AG08395 (cell line): ENCODE data around the gene PLEKHH2.
"Not testable (repeated sequence)": the region's sequence is repeated elsewhere in the genome, so short reads cannot be mapped to it uniquely, and the experiment has no call there.

Experiments used
- DNase-seq: peaks from one replicate; pipeline ENCODE4 v3.0.0; 2012; ENCODE audit warnings: mixed read lengths, low spot score

The PLEKHH2 gene

GRCh38 chr2:43717322-43717721 is 80.3 kb downstream of the PLEKHH2 start:
- no peak for DNase-seq

- no peak for DNase-seq
Observed at GRCh38 chr2:43718530-43719124, 81.6 kb downstream of the PLEKHH2 start.

- no peak for DNase-seq
Observed at GRCh38 chr2:43724728-43725526, 87.9 kb downstream of the PLEKHH2 start.

- no peak for DNase-seq
Observed at GRCh38 chr2:43725711-43726246, 88.7 kb downstream of the PLEKHH2 start.

GRCh38 chr2:43726961-43727633 is 90.0 kb downstream of the PLEKHH2 start:
- DNase-seq: not testable (repeated sequence)

- DNase-seq: no peak
Observed at GRCh38 chr2:43727634-43728014, 90.6 kb downstream of the PLEKHH2 start.

- DNase-seq: no peak
Observed at GRCh38 chr2:43729491-43730174, 92.6 kb downstream of the PLEKHH2 start.

GRCh38 chr2:43731211-43731610 is 94.2 kb downstream of the PLEKHH2 start:
- DNase-seq: no peak

GRCh38 chr2:43736637-43737036 is 99.6 kb downstream of the PLEKHH2 start:
- DNase-seq: no peak

- DNase-seq: peak; percentile 78
Observed at GRCh38 chr2:43737097-43737854, 100.2 kb downstream of the PLEKHH2 start.

- no peak for DNase-seq
Observed at GRCh38 chr2:43737855-43738254, 100.8 kb downstream of the PLEKHH2 start.

- DNase-seq: no peak
Observed at GRCh38 chr2:43738257-43738656, 101.2 kb downstream of the PLEKHH2 start.

- no peak for DNase-seq
Observed at GRCh38 chr2:43743706-43744105, 106.6 kb downstream of the PLEKHH2 start.

GRCh38 chr2:43745457-43745856 is 108.4 kb downstream of the PLEKHH2 start:
- peak; percentile 40 for DNase-seq

- DNase-seq: no peak
Observed at GRCh38 chr2:43748333-43748732, 111.3 kb downstream of the PLEKHH2 start.

- no peak for DNase-seq
Observed at GRCh38 chr2:43749583-43749982, 112.5 kb downstream of the PLEKHH2 start.

- no peak for DNase-seq
Observed at GRCh38 chr2:43751476-43751990, 114.5 kb downstream of the PLEKHH2 start.

GRCh38 chr2:43752302-43752701 is 115.2 kb downstream of the PLEKHH2 start:
- no peak for DNase-seq

GRCh38 chr2:43754180-43754579 is 117.1 kb downstream of the PLEKHH2 start:
- no peak for DNase-seq

- DNase-seq: peak; percentile 56
Observed at GRCh38 chr2:43758739-43759138, 121.7 kb downstream of the PLEKHH2 start.

GRCh38 chr2:43759195-43759594 is 122.1 kb downstream of the PLEKHH2 start:
- peak; percentile 64 for DNase-seq
